Activated CD8-positive, alpha-beta memory T cell treated with anti-CD3 and anti-CD28 coated beads for 4 hours (primary cell): ENCODE results near the gene UBE3B.

ENCODE experiments used
- DNase-seq, 2 donors: peaks; one replicate each; pipeline ENCODE4 v3.0.0-alpha.2; 2020; ENCODE audit warnings: low read depth in 2 of 2

UBE3B gene

DNA sequence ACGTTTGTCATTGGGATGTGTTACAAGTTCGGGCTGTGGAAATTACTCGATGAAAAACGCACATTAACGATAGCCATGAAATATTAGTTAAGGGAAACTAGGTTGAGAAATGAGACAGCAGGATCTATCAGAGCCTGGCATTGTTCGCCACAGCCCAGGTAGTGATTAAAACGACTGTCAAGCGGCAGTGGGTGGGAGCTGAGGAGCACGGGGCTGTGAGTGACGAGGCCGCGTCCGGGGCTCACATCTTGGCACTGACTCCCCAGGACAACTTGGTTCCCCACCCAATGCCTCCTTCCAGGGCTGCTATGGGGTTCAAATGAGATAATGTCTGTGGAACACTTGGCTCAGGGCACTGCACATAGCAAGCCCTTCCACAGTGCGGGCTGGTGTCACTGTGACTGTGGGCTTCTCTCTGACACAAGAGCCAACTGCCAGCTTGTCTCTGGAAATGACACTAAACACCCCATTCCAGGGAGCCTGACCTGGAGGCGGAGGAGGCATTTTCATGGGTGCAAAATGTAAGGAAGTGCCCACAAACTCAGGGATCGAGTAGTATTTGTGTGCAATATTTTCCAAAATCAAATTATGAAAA, 76.6 kb downstream of the UBE3B start:
- DNase-seq, result no peak

DNA sequence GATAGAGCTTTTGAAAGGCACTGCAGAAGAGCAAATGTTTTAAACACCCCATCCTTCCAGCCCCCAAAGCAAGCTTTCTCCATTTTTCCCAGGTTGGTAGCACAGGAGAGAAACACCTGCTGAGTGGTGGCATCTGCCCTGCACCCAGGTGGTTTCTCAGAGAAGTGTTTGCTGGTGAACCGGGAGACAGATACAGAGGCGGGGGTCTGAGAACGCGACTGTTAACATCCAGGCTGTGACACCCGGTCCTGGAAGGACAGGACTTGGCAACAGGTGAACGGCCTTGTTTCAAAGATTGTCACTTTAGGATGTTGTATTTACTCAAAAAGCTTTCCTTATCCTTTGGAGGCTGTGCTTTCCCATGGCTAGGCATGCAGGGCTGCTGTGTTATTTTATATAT, 77.3 kb downstream of the UBE3B start:
- no peak for DNase-seq

DNA sequence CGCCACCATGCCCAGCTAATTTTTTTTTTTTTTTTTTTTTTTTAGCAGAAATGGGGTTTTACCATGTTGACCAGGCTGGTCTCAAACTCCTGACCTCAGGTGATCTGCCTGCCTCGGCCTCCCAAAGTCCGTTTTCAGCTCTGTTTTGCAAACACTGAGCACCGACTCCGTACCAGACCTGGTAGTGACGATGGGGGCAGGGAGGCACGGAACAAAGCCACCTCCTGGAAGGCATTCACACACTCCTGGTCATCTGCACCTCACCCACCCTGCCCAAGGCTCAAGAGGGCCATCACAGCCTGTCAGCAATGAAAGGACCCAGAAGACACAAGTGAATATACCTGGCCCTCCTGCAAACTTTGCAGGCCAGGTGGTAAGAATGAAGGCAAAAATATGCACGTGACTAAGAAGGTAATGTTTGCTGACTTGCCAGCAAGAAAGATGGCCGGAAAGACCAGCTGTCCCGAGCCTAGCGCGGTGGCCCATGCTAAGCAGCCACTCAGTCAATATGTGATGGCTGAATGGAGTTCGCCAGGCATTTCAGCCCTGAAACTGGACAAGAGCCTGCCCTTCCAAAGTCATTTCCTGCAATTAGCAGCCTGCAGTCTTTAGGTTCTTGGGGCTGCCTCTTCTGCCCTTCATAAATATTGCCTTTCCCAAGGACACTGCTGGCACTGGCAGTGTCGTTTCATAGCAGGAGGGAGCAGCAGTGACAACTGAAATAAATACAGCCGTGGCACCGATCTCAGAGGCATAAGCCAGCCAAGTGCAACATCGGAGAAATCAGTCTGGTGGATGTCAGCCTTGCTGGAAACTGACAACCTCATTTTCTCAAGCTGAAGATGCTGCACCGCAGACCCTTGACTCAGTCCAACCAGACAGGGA, 78.2 kb downstream of the UBE3B start:
- no peak for DNase-seq

DNA sequence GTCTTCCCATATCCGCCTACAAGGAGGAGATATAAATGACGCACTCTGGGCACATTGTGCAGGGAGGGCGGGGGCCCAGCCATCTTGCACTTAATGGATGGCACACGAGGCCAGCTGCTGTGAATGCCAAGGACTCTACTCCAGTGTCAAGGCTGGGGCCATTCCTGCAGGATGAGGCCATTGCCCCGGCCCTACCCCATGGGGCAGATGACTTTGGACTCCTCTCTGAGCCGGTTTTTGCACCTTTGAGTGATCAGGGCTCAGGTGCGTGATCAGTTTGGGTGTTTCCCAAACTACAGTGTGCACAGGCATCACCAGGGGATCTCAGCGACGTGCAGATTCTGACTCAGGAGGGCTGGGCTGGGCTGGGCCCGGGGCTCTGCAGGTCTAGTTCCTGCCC, 79.8 kb downstream of the UBE3B start:
- no peak for DNase-seq

DNA sequence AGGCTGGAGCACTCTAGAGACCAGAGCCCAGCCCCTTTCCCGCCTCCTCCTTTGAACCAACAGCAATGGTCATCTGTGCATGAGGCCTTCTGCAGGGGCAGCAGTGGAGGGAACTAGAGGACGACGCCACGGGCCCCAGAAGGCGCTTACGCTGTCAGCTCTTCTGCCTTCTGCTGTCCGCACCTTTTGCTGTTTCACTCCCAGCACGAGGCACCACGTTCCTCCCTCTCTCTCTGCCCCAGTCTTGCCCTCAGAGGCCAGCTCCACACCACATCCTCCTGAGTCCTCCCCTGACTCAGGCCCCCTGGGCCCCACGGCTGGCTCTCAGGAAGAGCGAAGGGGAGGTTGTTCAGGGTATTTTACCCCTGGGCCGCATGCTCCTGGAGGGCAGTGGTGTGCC, 80.4 kb downstream of the UBE3B start:
- DNase-seq, result no peak

DNA sequence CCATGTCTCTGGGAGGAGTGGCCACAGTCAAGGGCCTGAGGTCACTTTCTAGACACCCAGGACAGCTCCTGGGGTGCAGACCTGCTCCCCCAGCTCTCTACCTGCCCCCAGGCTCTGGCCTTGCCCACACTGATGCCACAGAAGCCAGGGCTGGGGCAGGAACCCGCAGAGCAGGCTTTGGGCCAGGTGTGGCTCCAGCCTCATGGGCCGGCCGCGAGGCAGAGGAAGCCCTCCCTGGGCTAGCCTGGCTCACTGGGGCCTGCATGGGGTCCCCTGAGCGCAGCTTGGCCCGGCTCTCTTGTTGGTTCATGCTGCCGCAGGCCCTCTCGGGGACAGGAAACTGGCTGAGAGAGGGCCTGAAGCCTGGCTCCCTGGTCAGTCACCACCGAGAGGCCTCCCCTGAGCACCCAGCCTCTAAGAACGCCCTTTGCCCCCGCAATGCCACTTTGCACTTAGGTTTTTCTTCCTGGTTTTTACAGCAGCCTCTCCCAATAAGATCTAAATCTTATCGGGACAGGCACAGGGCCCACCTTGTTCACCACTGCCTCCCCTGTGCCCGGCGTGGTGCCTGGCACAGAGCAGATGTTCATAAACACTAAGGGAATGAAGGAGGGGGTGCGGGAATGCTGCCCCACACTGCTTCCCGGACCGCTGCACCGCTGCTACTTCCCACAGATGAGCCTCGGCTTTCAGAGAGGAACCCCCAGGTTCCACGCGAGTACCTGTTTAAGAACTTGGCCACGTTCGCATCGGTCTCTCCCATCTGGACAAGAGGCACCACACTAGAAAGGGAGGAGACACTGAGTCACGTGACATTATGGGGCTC, 81.2 kb downstream of the UBE3B start:
- no peak for DNase-seq

DNA sequence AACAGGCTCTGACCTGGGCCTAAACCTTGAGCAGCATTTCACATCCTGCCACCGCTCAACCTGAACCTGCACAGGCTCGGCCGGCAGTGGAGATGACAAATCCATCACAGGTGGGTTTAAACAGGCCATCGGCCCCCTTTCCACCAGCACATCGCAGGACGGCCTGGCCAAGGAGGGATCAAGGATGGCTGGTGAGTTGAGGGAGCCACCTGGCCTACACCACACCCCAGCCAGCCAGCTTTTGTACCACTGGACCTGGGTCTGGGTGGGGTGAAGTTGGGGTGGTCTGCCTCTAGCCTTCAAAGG, 81.7 kb downstream of the UBE3B start:
- DNase-seq, result no peak

DNA sequence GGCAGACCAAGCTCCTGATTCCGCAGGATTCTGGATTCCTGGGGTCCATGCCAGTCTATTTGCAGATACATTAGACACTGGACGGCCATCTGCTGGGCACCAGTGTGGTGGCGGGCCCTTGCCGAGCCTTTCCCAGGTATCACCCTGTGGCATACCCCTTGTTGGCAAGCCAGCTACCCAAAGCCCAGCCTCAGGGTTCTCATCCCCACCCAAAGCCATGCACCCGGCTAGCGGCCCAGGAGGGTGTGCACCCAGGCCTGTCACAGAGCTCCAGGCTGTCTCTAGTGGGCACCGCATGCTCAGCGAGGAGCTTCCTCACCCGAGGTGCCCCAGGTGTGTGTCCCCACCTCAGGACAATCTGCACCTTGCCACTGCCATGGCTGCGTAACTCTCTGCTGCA, 82.2 kb downstream of the UBE3B start:
- DNase-seq, result no peak

DNA sequence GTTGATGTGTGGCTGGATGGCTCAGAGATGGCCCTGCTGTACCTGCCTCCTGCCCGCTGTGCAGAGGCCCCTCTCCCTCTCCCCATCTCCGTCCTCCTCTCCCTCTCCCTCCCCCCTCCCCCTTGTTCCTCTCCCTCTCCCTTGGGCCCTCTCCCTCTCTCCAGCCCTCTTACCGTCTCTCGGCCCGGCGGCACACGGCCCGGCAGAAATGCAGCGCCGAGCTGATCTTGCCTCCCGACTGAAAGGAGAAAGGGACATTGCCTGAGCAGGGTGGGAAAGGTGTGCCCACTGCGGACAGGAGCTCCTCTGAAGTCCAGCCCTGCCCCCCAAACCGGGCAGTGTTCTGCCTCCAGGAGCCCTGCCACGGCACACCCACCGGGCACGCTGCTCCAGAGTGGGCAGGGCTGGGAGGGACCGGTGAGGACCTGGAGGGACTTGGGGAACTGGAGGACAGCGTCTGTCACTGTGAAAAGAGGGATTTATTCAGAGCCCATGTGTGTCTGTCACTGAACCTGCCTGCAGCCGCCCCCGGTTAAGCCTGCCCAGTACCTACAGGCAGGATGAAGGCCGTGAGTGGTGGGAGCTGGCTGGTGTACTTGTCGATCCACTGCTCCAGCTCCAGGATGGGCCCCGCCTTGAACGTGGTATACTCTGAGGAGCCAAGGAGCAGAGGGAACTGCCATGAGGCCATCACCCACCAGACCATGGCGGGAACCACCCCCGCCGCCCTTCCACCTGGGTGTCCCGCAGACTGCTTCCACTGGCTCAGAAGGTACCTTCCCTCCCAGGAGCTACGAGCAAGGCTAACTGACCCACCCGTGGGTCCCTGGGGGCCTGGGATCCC, 83.7 kb downstream of the UBE3B start:
- DNase-seq, result no peak

DNA sequence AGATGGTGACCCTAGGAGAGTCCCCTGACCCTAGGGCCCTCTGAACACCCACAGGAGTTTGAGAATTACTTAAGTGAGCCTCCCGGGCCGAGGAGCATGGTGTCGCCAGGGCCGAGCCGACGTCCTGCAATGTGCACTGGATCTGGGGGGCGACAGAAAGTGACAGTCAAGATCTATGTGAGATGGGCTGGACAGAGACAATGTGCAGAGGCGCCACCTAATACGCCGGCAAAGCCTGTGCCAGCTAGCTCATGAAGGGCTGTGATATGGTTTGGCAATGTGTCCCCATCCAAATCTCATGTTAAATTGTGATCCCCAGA, 84.2 kb downstream of the UBE3B start:
- DNase-seq, result no peak

DNA sequence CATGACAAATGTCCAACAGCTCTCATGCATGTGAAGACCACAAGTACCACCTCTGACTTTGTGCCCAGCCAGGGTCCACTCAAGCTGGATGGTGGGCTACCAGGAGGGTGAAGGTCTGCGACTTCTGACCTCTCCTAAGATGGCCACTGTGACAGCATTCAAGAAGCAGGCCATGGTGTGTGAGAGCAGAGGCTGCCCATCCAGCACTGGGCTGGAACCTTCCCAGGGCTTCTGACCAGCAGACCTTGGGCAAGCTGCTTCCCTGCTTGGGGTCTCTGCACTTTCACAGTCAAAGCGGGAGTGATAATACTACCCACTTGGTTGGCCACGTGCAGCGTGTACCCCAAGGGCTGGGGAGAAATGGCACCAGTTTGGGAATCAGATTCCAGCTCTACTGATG, 85.4 kb downstream of the UBE3B start:
- no peak for DNase-seq

DNA sequence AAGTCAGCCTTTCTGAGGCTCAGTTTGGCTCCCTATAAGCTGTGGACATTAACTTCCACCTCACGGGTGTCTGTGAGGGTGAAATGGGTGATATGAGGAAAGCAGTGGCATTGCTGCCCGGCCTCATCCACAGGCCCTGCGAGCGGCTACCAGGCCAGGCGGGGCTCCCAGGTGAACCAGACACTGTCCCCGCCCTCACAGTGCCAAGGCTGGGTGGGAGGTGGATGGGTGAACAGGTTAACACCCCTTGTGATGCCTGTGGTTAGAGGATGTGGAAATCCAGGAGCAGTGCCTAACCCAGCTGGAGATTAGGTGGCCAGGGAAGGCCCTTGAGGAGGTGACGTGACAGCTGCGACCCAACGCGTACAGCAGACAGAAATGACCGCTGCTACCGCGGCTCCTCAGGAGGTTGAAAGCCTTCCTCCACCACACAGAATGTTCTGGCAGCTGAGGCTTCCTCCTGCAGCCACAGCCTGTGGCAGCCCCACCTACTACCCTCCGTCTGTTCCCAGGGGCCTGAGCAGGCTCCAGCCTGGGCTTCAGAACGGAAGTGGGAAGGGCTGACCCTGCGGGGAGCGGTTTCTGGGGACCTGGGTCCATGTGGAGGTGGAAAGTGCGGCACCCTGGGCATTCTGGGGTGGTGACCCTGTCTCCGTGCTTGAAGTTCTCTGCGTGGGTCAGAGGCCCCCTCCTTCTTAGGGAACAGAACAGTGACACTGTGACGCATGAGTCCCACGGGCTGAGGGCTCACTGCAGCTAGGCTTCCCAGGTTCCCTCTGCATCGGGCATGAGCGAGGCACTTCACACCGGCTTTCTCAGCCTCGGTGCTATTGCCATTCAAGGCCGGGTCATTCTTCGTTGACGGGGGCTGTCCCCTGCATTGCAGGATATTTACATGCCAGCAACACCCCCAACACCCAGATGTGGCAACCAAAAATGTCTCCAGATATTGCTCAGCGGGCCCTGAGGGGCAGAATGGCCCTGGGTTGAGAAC, 86.2 kb downstream of the UBE3B start:
- DNase-seq, result no peak

DNA sequence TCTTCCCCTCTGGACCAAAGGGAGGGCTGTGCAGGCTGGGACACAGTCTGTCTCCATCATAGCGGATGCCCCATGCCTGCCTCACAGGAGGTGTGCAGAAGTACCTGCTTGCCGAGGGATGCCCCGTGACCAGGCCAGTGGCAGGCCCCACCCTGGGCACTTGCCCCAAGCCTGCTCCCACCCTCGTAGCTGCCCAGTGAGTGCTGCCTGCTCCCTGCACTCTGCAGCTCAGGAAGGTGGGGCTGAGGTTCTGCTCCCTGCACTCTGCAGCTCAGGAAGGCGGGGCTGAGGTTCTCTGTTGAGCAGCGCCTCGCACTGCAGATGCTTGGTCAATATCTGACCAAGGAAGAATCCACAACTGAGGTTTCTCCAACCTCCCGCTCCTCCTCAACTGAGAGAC, 89.0 kb downstream of the UBE3B start:
- DNase-seq, result no peak

DNA sequence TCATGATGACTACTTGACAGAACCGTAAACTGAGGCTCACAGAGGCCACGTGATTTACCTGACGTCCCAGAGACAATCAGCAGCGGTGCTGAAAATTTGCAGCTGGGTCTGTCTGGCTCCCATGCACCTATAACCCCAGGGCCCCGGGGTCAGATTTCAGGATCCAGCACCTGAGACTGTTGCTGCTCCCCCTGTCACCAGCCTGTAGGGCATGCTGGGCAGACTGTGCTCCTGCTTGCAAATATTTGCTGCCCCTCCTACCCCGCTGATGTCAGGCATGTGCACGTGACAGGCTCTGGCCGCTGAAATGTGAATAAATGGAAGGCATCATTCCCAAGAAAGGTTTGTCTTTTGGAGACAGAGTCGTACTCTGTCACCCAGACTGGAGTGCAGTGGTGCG, 89.9 kb downstream of the UBE3B start:
- no peak for DNase-seq

DNA sequence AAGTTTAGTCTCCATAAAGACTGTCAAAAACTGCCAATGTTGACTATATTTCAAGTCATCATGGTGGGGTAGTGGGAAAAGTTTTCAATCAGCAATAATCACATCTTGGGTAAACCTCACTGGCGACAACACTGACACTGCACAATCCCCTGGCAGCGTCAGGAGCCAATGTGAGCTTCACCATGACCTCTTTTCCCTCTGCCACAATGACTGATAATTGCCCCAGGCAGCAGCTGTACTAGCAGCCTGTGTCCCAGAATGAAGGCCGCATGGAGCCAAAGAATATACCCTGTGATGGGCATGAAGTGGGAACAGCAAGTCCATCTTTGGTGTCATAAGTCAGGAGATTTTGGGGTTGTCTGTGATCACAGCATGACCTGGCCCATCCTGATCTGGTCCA, 90.5 kb downstream of the UBE3B start:
- no peak for DNase-seq

DNA sequence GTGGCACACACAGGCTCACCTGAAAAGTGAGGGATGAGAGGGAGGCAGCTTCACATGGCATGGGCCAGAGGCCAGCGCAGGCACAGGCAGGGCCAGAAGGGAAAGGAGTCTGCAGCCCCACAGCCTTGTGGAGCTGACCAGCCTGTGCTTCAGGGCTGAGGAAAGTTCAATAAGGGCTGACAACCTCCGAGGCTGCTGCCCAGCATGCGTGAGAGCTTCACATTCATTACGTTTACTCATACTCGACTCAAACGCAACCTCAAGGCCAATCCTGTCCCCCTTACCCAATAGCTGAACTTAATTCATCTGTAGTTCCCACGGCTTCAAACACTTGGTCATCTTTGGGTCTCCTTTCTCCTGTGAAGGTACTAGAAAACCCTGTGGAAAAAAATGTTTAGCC, 91.1 kb downstream of the UBE3B start:
- no peak for DNase-seq

DNA sequence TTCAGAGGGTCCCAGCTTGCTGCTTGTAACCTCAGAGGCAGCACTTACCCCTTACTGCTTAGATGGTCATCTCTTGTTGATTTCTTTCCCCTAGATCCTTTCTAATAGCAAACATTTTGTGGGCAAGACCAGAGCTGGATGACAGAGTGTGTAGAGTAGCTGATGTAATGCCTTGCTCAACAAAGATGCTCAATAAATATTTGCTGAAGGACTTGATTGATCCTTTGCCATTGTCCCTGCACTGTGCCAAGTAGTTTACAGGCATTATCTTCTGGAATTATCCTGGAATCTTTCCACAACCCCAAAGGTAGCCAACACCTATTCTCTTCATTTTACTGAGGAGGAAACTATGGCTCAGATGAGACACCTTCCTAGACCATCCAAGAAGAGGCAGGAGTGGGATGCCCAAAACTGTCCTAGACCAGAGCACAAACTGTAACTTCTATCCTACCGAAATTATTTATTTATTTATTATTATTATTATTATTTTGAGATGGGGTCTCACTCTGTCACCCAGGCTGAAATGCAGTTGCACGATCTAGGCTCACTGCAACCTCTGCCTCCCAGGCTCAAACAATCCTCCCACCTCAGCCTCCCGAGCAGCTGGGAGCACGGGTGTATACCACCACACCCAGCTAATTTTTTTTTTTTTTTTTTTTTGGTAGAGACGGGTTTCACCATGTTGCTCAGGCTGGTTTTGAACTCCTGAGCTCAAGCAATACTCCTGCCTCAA, 94.5 kb downstream of the UBE3B start:
- no peak for DNase-seq

DNA sequence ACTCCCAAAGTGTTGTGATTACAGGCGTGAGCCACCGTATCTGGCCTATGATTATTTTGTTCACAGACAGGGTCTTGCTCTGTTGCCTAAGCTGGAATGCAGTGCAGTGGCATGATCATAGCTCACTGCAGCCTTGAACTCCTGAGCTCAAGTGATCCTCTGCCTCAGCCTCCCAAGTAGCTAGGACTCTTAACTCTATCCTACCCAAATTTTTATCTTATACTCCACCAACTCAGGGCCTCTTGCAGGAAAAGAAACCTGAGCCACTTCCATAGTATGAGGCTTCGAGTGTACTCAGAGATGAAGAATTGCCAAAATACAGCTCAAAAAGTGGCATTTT, 95.0 kb downstream of the UBE3B start:
- no peak for DNase-seq

DNA sequence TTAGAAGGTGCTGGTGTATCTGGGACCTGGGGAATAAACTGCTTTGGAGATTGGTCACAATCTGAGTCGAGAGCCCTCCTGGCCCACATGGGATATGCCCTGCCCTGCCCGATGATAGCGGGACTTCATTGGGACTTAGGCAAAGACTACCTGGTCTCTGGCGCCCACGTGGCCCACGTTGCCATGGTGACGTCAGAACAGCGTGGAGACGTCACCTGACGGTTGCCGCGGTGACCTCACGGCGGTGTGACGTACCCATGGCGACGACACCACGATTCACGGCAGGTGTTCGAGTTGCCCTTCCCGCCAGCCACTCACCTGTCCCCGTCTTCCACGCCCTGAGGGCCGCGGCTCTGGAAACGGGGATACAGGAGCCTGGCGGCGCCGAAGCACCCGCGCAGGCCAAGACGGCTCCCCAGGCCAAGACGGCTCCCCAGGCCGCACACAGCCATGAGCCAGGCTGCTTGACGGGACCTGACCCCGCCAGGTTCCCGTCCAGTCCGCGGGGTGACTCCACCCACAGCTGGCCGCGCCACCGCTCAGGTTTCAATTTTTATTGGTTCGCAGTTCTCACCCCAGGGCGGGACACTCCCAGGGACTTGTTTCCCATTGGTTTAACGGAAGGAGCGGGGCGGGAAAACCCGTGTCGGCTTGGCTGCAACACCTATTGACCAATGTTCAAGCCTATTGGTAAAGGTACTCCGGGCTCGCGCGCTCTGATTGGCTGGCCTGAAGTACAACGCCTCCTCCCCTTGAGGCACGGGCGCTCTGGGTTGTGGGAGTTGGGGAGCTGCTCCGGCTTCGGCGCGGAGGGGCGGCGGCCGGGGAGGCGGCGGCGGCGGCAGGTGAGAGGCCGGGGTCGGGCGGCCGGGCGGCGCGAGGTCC, 95.8 kb downstream of the UBE3B start, which contains the start of the genes MMAB and MVK:
TSS of gene MMAB (minus strand) at position 476 of the 885 bp plus-strand sequence. CDS start at position 452, 24 bp downstream.
TSS of gene MVK (plus strand) at position 766 of the 885 bp plus-strand sequence. CDS start 1,029 bp downstream, outside the sequence.
- DNase-seq, result peak; percentile 96 to 98
